ENCODE data around the gene ENOX2. TPM values are rescaled to one million over a fixed set of nuclear protein-coding genes. Genes with fewer than 3 reads are reported as not detected.

The ENOX2 gene
- total RNA-seq, 1 donor from 2014 or later: 16.2 TPM

DNA sequence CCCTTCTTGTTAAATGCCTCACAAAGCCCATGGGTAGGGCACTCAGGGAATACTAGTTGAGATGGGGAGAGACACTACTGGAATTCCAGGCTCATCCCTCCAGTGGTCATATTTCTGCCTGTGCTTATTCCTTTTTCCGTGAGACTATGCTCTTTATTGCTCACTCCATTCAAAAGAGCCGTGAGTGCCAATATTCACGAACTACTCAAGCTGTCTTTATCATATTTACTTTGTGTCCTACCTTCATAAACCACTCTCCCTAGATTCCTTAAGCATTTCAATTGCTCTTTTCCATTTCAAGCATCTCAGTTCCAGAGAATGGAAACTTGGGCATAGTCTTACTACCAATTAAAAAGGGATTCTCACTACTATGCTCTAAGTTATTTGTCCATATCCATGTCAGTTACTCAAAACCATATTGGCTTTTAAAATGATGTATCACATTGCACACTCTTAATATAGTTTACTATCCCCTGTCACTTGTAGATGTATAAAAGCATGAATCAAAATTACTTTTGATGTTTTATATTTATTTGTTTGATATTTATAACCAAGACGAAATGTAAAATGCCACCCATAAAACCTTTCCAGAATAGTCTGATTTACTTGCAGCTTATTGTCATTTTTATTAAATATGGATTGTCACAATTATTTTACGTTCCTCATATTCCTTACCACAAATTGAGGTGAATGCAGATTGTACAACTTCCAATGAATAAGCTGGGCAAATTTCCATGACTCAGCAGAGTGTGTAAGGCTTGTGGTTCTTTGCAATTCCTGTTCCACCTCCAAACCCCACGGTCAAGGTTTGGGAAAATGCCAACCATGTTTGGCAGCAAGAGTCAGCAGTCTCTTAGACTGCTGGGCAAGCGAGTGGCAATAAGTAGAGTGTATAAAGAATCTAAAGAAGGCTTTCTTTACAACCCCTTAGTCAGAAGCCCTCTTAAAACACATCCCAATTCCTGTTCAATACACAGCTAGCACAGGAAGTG is 24.4 kb downstream of the ENOX2 start:
- Mint-ChIP-seq H3K27me3 (no peaks in the 10 kb centered on the region), H3K9me3 (peaks cover 2% of the 10 kb centered on the region), H3K36me3 (ENCODE audit: low read depth) (peaks cover 5% of the 10 kb centered on the region), H3K4me3 (no peak overlapping the region), H3K27ac (no peak overlapping the region), H3K4me1 (no peaks in the 10 kb centered on the region)
- intact Hi-C loops (cut with micrococcal nuclease): no loop called here
- DNase-seq: no peak
- ChIA-PET POLR2A (no interaction called here), CTCF (no interaction called here)
- ATAC-seq (ENCODE audit: low read depth): no peak
- TF ChIP-seq, protein P1, sequence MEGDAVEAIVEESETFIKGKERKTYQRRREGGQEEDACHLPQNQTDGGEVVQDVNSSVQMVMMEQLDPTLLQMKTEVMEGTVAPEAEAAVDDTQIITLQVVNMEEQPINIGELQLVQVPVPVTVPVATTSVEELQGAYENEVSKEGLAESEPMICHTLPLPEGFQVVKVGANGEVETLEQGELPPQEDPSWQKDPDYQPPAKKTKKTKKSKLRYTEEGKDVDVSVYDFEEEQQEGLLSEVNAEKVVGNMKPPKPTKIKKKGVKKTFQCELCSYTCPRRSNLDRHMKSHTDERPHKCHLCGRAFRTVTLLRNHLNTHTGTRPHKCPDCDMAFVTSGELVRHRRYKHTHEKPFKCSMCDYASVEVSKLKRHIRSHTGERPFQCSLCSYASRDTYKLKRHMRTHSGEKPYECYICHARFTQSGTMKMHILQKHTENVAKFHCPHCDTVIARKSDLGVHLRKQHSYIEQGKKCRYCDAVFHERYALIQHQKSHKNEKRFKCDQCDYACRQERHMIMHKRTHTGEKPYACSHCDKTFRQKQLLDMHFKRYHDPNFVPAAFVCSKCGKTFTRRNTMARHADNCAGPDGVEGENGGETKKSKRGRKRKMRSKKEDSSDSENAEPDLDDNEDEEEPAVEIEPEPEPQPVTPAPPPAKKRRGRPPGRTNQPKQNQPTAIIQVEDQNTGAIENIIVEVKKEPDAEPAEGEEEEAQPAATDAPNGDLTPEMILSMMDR (IDR thresholded peaks at IDR 0.05): no peak

DNA sequence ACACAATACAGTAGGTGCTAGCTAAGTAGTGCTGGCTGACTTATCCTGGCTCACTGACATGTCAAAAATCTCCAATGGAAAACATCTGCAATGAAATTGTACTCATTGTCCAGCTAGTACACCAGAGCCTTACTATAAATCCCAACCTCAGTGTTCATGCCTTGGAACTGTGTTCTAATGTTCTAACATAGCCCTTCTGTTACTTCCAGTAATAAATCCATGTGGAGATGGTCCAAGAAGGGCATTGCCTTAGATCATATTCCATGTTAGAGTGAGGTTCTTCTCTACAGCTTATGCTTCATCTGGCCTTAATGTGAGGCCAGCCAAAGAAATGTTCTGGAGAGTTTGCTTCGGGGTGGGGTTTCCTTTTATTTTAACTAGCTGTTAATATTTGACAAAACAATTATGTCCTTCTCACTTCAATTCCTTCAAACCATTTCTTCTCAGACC is 25.1 kb downstream of the ENOX2 start:
- Mint-ChIP-seq H3K27ac (no peak overlapping the region), H3K4me1 (no peaks in the 10 kb centered on the region), H3K9me3 (peaks cover 3% of the 10 kb centered on the region), H3K4me3 (no peak overlapping the region), H3K27me3 (no peaks in the 10 kb centered on the region), H3K36me3 (ENCODE audit: low read depth) (peaks cover 5% of the 10 kb centered on the region)
- intact Hi-C loops (cut with micrococcal nuclease): no loop called here
- CTCF ChIA-PET: no interaction called here
- no peak for DNase-seq
- no peak for ATAC-seq (ENCODE audit: low read depth)
- POLR2A ChIA-PET: no interaction called here
- TF ChIP-seq, protein P1 (IDR thresholded peaks at IDR 0.05): no peak

GRCh38 chrX:130876226-130876625 is 26.8 kb downstream of the ENOX2 start:
- Mint-ChIP-seq H3K27ac (no peak overlapping the region), H3K4me3 (no peak overlapping the region), H3K27me3 (no peaks in the 10 kb centered on the region), H3K36me3 (ENCODE audit: low read depth) (peaks cover 2% of the 10 kb centered on the region), H3K9me3 (peaks cover 3% of the 10 kb centered on the region), H3K4me1 (no peaks in the 10 kb centered on the region)
- ChIA-PET POLR2A (no interaction called here), CTCF (no interaction called here)
- TF ChIP-seq, protein P1 (IDR thresholded peaks at IDR 0.05): no peak
- intact Hi-C loops (cut with micrococcal nuclease): no loop called here
- ATAC-seq (ENCODE audit: low read depth): no peak
- DNase-seq: no peak

- Mint-ChIP-seq H3K4me3 (no peak overlapping the region), H3K27me3 (no peaks in the 10 kb centered on the region), H3K36me3 (ENCODE audit: low read depth) (peaks cover 2% of the 10 kb centered on the region), H3K4me1 (no peaks in the 10 kb centered on the region), H3K27ac (no peak overlapping the region), H3K9me3 (peaks cover 3% of the 10 kb centered on the region)
- CTCF ChIA-PET: no interaction called here
- no peak for DNase-seq
- ATAC-seq (ENCODE audit: low read depth): no peak
- TF ChIP-seq, protein P1 (IDR thresholded peaks at IDR 0.05): no peak
- POLR2A ChIA-PET: no interaction called here
- intact Hi-C loops (cut with micrococcal nuclease): no loop called here
Measured at GRCh38 chrX:130874751-130875150, 28.3 kb downstream of the ENOX2 start.

GRCh38 chrX:130869239-130869638 is 33.8 kb downstream of the ENOX2 start:
- ChIA-PET POLR2A (no interaction called here), CTCF (no interaction called here)
- TF ChIP-seq, protein P1 (IDR thresholded peaks at IDR 0.05): no peak
- Mint-ChIP-seq H3K4me3 (no peak overlapping the region), H3K4me1 (no peaks in the 10 kb centered on the region), H3K27me3 (no peaks in the 10 kb centered on the region), H3K36me3 (ENCODE audit: low read depth) (peaks cover 1% of the 10 kb centered on the region), H3K9me3 (peaks cover 3% of the 10 kb centered on the region), H3K27ac (no peak overlapping the region)
- DNase-seq (no peak), ATAC-seq (ENCODE audit: low read depth) (no peak)
- intact Hi-C loops (cut with micrococcal nuclease): no loop called here
